Measurements from ENCODE around the gene AKAP13.

The AKAP13 gene

DNA sequence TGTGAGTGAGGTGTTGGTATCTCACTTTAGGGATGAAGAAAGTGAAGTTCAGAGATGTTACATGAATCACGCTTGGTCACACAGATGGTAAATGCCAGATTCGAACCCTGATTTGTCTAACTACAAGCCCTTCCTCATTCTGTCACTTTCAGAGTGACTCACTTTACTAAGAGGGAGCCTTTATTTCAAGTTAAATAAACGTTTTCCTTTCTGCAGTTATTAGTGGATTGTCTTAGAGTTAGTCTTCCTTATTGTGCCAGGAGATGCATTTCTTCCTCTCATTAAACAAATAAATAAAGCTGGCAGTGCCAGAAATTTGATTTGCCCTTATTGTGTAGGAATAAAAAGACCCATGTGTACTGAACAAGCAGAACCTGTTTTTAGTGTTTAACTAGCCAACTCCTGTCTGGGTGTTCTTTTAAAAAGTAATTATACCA, 162.5 kb downstream of the AKAP13 start:
- DNase-seq: no peak

DNA sequence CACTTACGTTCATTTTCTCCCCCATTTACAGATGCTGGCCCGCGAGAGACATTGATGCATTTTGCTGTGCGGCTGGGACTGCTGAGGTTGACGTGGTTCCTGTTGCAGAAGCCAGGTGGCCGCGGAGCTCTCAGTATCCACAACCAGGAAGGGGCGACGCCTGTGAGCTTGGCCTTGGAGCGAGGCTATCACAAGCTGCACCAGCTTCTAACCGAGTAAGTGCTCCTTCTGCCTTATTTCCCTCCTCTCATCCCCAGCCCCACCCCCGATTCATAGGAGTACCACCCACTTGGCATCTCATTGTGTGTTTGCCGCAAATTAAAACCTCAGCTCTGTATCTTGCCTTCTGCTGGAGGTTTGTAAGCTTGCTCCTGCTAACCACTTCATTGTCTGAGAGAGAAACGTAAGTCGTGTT, 163.3 kb downstream of the AKAP13 start:
- no peak for DNase-seq

DNA sequence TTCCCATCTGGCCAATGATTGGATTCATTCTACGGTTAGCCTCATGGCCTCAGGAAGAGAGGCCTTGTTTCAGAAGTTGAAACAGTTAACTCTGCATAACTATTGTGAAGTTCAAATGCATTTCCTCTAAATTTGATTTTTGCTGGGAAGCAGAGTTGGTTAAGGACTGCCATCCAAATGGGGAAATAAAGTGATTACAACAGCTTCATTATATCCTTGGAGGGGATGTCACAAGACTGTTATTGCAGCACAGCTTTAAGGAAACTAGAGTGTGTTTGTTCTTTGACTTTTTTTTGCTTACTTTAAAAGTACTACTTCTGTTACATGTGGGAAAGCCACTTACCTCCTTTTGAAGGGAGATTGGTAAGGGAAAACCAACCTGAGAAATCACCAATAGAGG, 164.8 kb downstream of the AKAP13 start:
- DNase-seq: no peak

DNA sequence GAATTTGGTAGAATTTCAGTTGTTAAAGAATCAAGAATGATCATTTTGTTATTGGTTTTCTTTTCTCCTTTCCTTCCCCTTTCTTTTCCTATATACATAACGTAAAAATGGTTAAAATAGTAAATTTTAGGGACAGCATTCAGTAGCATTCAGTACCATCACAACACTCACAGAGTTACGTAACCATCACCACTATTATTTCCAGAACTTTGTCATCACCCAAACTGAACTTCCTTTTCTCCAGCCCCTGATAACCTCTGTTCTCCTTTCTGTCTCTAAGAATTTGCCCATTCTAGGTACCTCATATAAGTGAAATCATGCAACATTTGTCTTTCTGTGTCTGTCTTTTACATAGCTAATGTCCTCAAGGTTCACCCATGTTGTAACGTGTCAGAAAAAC, 165.3 kb downstream of the AKAP13 start:
- DNase-seq: no peak

DNA sequence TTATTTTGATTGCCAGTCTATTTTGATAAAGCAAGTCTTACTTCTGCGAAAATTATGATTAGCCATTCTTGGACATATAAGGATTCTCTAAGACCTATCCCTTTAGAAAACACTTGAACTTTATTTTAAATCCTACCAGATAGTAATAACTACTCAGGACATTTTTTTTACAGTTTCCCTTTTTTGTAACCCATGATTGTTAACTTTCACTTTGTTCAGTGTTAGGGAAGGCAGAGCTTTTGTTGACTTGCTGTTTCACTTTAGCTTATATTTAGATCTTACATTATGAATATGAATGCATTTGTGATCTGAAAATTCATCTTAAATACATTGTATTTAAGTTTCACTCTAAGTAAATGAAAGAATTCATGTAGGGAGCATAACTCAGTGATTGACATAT, 167.0 kb downstream of the AKAP13 start:
- DNase-seq: no peak

DNA sequence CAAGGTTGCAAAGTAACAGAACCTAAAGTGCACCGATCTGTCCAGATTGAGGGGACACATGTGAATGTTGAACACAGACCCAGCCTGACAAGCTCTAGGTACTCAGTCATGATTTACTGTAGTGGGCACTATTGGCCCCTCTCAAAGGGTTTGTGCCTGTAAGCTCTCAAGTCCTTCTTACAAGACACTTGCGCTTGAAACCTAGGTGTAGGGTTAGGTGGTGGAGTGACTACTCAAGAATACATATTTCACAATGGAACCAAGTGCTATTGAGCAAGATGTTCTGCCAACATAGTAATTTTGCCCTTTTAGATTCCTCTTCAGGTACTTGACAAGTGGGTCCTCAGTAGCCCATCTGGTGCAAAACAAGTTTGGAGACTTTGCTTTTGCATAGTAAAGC, 169.9 kb downstream of the AKAP13 start:
- no peak for DNase-seq

DNA sequence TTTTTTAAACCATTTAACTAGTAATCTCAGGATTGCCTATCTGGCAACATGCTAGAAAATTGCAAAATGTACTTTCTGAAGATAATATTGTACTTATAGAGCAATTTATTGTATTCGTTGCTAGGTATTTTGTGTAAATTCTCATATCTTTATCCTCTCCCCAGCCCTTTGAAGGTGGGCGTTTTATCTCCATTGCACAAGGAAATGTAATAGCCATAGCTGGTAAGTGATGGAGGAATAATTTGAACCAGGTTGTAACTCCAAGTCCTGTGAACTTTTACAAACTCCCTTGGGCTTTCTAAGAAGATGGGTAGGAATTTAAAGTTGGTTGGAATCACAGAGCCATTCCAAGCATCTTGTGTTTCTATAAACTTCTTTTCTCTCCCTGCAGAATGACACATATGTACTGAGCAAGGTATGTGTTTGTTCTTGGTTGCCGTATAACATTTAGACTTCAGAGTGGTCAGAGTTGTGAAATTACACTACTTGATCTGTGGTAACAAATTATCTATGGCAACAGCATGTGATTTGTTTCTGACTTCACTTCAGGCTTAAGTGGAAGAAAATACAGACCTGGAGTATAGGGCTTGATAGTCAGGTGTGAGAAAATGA, 170.9 kb downstream of the AKAP13 start:
- no peak for DNase-seq

DNA sequence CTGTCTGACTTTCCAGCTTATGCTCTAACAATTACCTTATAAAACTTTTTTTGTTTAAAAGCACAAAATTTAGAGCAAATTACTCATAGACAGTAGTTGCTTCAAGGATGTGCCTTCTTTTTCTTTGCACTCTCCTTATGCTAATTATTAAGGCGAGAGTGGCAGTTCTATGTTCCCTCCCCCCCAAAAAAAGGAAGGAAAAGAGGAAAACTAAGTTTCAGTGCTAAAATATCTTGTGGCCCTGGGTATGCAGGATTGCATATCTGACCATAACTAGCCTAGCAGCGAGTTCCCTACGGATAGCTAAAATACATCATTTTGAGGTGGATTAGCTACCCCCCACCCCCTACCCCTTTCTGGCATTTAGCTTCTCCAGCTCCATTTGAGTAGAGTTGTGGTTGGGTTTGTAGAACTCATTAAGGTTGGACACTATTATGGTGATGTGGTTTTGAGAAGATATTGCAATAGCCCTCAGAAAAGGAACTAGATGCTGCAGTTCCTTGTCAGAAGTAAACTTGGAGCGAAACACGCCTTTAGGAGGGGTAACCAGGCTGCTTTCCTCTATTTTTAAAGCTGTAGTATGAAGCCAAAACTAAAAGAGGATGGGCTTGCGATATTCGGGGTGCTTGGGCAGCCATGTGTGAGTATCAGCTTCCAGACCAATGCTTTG, 174.6 kb downstream of the AKAP13 start:
- DNase-seq: no peak

DNA sequence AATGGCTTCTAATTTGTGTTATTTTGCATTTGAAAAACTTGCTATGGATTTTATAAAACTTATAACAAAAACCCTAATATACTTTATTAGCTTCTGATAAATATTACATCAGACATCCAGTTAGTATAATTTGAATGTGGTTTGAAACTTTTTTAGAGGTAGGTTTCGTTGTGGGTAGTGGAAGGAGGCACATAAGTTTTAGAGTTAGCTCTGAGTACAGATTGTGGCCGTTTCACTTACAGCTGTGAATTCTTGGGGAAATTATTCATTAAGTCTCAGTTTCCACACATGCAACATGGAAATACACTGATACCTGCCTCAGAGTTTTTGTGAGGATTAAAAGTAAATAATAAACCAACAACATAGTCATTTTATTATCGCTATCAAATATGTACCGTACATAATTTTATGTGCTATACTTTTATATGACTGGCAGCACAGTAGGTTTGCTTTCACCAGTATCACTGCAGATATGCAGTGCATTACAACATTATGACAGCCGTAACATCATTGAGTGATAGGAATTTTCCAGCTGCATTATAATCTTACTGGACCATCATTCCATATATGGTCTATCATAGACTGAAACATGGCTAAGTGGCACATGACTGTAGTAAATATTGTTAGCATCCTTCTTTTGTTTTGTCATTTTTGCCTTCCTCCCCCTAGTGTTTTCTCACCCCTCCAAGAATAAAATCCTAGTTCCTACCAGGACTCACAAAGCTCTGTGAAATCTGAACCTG, 175.6 kb downstream of the AKAP13 start:
- DNase-seq: no peak

DNA sequence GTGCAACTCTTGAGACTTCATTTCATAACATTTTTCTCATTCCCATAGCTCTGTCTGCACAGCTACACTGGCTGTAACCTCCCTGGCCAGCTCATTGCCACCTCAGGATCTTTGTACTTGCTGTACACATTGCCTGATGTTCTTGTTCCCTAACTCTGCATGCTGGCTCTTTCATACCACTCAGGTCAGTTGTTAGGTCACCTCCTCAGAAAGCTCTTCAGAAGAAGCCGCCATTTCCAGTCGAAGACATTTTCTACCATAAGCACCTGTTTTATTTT, 176.2 kb downstream of the AKAP13 start:
- DNase-seq: no peak

DNA sequence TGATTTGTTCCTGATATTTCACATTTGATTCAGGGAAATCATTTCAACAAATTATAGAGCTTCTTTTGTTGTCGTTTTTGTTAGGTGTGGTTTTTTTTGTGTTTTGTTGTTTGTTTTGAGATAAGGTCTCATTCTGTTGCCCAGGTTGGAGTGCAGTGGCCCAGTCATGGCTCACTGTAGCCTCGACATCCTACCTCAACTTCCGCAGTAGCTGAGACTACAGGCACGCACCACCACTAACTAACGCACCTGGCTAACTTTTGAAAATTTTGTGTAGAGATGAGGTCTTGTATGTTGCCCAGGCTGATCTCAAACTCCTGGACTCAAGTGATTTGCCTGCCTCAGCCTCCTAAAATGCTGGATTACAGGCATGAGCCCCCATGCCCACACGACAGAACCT, 177.0 kb downstream of the AKAP13 start:
- no peak for DNase-seq

DNA sequence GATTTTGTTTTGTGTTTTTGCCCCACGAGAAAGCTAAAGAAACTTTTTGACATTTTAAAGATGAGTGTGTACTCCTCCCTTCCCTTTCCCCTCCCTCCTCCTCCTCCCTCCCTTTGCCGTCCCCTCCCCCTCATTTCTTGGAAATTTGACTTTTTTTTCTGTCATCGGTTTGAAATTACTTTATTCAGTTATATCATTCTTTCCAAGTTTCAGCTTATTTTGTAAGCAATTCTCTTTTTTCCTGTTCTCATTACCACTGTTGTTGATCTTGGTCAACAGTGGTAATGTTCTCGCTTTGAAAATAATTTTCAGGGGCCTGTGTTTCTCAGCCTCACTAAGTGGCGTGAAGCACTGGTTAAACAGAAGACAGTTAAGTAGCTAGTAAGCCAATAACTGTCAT, 178.4 kb downstream of the AKAP13 start:
- no peak for DNase-seq

DNA sequence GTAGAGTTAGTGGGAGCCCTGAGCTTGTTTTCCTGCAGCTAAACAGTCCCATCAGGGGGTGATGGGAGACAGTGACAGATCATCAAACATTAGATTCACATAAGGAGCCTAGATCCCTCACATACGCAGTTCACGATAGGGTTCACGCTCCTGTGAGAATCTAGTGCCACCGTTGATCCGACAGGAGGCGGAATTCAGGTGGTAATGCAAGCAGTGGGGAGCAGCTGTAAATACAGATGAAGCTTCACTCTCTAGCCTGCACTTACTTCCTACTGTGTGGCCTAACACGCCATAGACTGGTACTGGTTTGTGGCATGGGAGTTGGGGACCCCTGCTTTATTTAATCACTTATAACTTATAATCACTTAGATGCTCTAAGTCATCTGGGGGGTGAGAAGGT, 179.1 kb downstream of the AKAP13 start:
- DNase-seq: no peak

DNA sequence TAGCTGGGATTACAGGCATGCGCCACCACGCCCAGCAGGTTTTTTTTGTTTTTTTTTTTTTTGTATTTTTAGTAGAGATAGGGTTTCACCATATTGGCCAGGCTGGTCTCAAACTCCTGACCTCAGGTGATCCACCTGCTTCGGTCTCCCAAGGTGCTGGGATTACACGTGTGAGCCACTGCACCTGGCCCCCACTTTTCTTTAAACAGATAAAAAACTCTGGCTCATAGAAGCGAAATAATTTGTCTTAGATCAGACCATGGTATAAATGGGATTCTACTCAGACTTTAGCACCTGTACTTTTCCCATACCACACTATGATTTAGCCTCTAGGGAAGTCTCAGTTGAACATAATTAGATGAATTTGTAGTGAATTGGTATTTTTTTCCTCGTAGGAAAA, 182.4 kb downstream of the AKAP13 start:
- DNase-seq: no peak

DNA sequence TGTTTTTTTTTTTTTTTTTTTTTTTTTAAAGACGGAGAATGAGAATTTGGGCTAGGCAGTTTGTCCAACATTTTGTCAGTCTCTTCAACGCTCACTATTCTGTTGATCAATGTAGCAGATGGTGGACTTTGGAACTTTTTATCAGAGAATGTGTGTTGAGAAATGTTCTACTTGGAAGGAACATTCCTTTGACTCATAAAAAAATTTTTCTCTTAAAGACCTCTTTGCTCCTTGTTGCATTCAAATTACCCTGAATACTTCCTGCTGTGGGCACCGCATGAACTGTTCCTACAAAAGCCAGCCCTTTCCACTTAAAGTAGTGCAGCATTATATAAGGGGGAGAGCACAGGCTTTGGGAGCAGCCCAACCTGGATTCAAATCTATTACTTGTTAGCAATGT, 182.9 kb downstream of the AKAP13 start:
- DNase-seq: no peak

DNA sequence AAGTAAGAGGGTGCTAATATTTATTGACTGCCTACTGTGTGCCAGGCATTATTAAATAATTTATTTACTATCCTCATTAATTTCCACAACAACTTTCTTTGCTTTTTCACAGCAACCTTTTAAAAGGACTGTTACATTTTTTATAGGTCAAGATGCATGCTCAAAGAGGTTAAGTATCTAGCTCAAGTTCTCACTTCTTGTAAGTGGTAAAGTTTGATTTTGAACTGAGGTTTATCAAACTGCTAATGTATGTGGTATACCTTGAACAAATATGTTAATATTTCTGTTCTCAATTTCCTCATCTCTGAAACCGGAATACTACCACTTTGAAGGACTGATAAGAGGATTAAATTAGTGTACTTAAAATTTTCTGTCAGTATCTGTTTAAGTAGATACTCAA, 183.3 kb downstream of the AKAP13 start:
- no peak for DNase-seq

DNA sequence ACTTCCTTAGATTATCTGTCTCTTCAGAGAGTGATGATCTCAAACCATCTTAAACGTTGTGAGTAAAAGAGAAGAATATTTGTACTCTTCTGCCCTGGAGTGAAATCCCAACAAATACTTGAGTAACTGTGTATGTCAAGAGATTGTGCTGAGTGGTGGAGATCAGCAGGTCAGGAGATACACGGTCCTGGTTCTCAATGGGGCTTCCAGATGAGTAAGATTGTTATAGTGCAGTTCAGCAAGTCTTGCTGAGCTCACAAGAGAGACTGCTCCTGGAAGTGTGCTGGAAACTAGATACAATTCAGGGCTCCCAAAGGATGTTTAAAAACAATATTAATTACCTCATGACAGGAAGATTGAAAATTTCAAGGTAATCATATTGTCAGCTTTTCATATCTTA, 184.3 kb downstream of the AKAP13 start:
- DNase-seq: no peak

DNA sequence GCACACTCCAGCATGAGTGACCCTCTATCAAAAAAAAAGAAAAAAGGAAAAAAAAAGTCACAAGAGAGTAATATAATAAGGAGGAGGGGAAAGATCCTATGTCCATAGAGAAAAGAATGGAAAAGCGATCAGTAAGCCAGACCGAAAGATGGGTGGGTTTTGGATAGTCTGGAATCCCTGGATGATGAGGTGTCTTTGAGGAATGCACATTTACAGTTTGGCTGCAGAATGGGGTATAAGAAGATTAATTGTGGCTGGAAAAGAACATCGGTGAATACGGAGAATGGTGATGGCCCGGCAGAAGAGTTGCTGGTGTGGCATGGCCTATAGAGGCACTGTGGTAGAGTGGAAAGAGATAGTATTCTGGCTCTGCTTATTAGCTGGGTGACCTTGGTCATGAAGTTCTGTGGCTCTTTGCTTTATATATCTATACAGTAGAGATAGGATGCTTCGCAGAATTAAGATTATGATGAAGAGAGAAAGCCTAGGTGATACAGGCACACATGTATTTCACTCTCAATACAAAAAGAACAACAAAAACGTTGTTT, 187.9 kb downstream of the AKAP13 start:
- no peak for DNase-seq

DNA sequence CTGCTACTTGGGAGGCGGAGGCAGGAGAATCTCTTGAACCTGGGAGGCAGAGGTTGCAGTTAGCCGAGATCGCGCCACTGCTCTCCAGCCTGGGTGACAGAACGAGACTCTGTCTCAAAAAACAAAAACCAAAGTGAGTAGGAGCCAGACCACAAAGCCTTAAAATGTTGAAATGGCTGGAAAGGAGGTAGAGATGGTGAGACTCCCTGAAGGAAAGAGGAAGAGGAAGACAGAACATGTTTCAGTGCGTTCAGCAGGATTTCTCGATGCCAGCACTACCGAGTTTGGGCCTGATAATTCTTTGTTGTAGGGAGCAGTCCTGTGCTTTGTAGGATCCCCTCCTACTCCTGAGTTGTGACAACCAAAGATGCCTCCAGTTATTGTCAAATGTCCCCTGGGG, 189.9 kb downstream of the AKAP13 start:
- no peak for DNase-seq

DNA sequence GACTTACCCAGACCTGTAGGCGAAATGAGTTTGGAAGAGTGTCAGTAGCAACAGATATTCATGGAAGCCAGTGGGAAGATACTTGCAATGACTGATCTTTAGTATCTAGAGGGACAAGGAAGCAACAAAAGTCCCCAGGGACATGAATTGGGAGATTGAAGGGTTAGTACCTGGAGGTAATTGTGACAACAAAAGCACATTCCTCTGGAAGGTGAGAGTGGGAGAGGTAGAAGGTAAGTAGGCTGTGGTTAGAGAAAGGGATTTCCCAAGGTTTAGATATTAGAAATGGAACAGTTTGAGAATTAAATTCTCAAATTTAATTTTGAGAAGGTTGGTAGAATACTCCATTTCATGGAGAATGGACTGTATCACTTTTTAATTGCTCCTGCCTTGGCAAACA, 191.4 kb downstream of the AKAP13 start:
- no peak for DNase-seq

DNA sequence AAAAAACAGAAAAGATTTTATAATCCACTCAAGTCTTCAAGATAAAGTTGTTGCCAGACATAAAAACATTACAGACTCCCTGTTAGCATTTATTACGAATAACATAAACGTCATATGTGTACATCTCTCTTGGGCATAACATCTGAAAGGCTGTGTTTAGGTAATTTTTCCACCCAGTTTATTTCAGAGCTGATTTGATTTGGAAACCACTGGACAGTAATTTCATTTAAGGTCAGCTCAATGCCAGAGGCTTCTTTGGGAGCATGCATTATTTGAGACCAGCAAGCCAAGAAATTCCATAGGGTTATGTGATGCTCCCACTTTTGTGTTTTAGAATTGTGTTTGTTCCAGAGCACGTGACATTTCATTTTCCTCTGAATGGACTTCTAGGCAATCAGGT, 196.0 kb downstream of the AKAP13 start:
- DNase-seq: no peak

DNA sequence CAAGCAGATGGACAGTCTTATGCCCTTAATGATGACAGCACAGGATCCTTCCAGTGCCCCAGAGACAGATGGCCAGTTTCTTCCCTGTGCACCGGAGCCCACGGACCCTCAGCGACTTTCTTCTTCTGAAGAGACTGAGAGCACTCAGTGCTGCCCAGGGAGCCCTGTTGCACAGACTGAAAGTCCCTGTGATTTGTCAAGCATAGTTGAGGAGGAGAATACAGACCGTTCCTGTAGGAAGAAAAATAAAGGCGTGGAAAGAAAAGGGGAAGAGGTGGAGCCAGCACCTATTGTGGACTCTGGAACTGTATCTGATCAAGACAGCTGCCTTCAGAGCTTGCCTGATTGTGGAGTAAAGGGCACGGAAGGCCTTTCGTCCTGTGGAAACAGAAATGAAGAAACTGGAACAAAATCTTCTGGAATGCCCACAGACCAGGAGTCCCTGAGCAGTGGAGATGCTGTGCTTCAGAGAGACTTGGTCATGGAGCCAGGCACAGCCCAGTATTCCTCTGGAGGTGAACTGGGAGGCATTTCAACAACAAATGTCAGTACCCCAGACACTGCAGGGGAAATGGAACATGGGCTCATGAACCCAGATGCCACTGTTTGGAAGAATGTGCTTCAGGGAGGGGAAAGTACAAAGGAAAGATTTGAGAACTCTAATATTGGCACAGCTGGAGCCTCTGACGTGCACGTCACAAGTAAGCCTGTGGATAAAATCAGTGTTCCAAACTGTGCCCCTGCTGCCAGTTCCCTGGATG, 198.7 kb downstream of the AKAP13 start:
- DNase-seq: no peak

DNA sequence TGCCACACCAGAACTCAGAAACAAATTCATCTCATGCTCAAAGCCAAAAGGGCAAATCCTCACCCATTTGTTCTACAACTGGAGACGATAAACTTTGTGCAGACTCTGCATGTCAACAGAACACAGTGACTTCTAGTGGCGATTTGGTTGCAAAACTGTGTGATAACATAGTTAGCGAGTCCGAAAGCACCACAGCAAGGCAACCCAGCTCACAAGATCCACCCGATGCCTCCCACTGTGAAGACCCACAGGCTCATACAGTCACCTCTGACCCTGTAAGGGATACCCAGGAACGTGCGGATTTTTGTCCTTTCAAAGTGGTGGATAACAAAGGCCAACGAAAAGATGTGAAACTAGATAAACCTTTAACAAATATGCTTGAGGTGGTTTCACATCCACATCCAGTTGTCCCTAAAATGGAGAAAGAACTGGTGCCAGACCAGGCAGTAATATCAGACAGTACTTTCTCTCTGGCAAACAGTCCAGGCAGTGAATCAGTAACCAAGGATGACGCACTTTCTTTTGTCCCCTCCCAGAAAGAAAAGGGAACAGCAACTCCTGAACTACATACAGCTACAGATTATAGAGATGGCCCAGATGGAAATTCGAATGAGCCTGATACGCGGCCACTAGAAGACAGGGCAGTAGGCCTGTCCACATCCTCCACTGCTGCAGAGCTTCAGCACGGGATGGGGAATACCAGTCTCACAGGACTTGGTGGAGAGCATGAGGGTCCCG, 199.7 kb downstream of the AKAP13 start:
- no peak for DNase-seq
